Renal pelvis (tissue), 4 donors: Measurements from ENCODE around the gene CDC42BPB. TPM values are rescaled to one million over a fixed set of nuclear protein-coding genes. Genes with fewer than 3 reads are reported as not detected.

Experiments
- DNase-seq: peaks from one replicate; pipeline ENCODE4 v3.0.0-alpha.2; 2013
- polyA plus RNA-seq, 3 donors: library from polyadenylated mRNA; unstranded; fragments of 120-200 nt; gene quantifications; one replicate each; pipeline ENCODE4 v1.2.1, GENCODE V29; 2013; ENCODE audit not compliant: insufficient read length in 3 of 3

Gene CDC42BPB
- polyA plus RNA-seq, 3 donors, result 78.6 to 93.7 (median 90.9) TPM

DNA sequence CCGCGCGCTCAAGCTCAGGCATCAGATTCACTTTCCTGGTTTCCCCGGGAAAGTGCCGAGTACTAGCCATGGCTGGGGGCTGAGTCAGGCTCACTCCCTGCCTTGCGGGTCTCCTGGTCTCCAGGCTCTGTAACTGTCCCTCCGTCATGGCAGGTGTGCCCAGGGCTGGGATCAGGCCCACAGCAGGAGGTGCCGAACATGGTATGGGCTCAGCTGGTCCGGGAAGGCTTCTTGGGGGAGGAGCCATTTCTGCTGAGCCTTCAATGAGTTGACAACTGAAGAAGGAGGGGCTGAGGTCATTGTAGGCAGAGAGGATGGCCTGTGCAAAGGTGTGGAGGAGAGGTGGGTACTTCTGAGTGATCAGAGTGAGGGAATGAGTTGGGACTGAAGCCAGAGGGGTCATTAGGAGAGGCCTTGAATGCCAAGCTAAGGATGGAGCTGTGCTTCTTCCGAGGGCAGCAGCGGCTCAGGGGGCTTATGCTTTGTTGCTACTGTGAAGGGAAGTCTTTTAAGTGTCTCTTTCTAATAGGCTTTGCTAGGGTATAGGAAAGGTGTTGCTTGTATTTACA lies 37.9 kb upstream of the CDC42BPB start:
- DNase-seq, result no peak

DNA sequence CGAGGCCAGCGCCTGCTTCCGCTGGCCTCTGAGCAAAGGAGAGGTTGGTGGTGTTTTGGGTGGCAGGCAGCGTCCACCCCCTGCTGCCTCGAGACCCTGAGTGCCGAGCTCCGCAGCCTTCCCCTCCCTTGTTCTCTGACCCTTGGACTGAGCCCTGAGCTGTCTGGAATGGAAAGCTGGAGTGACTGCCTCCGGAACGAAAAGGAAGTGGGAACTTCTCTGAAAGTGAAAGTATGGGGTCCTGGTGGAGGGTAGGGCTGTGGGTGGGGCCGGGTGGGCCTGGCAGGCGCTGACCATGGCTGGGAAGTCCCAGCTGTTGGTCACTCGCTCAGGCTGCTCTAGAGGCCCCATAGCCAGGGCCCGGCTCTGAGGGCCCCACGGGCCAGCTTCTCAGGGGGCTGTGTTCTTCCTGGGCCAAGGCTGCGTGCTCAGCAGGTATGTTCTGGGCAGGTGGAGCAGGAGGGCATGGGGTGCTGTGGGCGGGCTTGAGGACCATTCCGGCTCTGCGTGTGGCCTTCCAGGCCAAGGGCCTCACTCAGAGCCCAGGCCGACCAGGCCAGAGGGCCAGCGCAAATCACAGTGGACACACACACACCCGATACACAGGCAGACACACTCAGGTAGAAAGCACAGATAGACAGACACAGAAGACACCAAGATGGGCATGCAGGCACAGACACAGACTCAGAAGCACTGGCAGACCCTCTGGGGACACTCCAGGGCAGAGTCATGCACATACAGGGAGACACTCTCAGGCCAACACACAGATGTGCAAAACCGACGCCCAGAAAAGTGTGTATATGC lies 37.3 kb upstream of the CDC42BPB start, which contains the start of gene EXOC3L4:
Gene EXOC3L4, plus strand, starts transcription at position 320 of the 804 bp plus-strand sequence. CDS start 5,495 bp downstream, outside the sequence.
- DNase-seq, result no peak

DNA sequence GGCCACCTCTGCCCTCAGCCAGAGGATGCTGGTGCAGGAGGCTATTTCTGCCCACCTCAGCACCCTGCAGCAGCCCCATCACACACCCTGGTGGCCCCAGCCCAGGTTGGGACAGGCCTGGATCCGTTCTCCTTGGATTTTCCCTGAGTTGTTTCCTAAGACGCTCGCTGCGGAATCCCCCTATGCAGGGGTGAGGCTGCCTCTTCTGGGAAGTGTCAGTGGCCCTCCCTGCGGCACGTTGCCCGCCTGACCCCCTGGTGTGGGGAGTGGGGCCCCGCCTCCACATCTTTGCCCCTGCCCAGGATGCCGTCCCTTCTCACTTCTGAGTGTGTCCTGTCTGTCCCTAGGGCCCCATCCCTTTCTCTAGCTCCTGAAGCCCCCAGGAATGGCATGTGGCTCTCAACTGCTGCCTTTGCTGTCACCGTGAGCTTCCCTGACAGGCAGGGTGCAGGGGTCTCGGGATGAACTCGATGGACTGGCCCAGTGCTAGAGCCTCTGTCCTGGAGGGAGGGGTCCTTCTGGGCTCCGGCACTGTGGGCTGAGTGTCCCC lies 36.6 kb upstream of the CDC42BPB start:
- DNase-seq, result no peak

DNA sequence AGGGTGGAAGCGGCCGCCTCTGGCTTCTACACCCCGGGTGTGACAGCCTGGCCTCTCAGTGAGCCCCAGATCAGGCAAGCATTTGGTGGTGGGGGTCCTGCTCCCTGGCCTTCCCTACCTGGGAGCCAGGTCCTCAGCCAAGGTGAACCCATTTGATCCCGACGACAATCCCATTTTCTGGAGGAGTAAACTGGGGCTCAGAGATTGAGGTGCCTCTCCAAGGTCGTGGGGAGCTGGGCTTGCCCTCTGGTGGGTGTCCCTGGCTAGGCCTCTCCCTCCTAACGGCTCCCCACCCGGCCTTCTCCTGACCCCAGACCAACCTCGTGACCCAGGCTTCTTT lies 34.5 kb upstream of the CDC42BPB start:
- no peak for DNase-seq

DNA sequence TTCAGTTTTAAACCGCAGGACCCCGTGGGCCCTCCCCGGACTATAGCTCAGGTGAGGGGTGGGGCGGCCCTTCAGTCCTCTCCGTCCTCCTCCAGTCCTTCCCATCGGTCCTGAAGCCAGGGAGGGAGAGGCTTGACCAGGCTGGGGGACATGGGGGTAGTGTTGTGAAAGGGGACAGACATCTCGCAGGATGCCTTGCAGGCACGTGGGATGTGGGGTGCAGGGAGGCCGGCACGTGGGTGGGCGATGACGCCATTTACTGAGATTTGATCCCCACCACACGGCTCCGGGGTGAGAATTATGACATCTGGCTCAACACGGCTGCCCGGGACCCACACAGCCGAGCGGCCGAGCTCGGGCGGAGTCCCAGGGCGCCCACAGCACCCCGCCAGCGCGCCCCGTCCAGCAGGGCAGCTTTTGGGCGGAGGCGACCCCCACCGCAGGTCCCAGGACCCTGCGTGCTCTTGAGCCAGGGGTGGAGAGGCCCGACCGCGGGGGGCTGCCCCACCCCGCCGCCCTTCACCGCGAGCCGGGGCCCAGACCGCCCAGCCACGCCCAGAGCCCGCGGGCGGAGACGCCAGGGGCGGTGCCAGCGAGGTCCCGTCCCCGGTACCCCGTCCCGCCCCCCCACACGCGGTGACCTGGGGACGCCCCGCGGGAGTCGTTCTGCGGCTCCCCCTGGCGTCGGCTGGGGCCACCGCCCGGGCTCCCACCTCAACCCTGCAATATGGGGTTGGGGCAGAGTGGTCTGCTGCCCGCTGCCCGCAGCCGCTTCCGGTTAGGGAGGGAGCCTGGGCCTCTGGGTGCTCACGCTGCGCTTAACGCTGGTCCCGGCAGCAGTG lies 33.9 kb upstream of the CDC42BPB start:
- DNase-seq, result no peak

DNA sequence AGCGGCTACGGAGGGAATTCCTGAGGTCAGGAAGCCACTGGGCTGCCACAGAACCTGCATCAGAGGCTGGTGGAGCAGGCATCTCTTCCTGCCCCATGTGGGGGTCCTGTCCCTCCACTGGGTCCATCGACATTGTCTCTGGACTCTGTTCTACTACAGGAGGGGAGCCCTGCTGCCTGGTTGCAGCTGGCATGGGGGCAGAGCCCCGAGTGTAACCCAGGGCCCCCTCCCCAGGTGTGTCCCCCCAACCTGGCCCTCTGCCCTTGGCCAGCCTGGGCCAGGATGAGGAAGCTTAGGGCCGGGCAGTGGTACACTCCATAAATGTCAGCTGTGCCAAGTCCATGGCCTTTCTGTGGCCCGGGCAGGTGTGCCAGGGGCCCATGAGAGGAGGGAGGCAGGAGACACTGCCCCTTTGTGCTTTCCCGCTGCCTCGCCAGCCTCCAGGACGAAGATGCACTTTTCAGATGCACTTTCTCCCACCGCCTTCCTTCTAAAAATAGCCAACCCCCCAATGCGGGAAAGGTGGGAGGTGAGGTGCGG lies 33.2 kb upstream of the CDC42BPB start:
- DNase-seq, result no peak

DNA sequence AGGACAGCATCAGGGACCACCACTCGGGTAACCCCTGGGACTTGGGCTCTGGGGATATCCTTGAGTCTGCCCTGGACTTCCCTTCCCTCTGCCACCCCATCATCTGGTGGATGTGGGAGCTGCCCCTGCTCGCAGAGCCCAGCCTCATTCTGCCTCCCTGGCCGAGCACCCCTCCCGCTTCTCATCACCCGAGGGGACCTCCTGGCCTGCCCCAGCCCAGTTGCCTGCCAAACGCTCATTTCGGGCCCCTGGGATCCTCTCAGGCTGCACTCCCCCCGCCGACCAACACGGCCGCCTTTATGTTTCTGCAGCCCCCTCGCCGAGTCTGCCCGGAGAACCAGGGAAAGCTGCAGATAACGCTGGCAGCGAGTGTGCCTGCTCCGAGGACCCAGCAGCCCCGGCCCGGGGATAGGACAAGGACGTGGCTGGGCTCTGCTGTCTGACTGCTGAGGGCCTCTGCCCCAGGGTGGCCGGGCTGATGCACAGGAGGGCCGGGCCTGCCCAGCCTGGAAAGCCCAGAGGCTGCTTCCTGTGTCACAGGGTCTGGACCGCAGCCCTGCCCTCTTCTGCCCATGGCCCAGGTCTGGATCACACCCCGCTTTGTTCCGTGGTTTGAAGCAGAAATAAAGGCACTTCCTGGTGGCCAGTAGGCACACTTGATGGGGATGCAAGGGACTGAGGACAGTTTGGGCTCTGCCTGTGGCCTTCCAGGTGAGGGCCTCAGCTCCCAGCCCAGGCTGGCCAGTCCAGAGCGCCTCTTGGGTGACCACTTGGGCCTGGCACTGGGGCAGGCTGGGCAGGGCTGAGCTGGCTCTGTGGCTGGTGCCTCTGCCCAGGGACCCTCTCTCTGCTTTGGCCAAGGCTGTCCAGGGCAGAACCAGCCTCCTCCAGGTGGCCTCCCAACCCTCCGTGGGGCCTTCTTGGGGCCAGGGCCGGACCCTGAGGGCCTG lies 32.3 kb upstream of the CDC42BPB start:
- DNase-seq, result no peak

DNA sequence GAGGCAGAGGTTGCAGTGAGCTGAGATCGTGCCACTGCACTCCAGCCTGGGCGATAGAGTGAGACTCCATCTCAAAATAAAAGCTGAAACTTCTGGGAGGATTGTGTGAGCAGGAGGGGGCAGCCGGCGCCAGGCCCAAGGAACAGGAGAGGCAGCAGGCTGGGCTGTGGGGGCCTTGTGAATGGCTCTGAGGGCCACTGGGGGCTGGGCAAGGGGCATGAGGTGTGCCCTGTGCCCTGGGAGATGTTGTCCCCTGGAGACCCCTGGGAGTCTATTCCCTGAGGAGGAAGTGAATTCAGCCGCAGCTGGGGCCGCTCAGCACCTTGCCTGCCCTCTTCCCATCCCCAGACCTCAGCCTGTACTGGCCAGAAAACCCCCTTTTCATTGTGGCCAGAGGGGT lies 31.6 kb upstream of the CDC42BPB start:
- DNase-seq, result no peak

DNA sequence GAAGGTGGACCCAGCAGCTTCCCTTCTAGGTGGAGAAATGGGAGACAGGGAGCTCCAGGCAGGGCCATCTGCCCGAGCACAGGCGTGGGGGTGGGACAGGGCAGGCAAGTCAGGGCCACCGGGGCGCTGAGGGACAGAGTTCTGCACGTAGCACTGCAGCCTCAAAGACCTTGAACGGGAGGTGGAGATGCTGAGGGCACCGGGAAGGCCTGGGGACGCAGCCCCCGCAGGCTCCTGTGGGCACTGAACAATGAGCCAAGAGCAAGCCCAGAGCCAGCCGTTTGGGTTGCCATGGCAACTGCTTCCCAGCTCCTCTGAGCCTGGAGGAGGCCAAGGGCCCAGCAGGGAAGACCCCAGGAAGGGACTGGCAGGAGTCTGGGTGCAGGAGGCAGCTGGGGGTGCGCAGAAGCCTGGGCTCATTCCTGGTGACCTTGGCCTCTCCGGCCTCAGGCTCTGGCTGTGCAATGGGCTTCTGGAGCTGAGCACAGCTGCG lies 30.0 kb upstream of the CDC42BPB start:
- DNase-seq, result no peak

DNA sequence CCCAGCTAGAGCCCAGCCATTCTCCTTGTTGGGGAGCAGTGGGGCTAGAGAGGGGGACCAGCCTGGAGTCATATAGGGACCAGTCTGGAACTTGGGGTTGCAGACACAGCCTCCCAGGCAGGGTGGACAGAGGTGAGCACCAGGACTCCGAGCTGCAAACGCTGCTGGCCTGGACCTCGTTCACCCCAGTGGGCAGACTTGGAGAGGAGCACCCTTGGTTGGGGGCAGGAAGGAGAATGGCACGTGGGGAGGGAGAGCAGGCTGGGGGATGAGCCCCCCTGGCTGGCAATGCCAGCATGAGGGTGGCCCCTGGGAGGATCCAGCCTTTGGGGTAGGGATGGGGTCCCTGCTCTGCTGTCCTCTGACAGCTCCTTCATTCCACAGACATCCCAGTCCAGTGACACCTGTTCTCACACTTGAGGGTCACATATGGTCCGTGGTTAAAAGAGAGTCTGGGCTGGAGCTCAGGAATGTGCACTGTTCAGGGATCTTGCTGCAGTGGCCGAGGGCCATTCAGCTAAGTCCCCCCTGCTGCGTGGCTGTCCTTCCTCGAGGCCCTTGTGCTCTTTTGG lies 29.5 kb upstream of the CDC42BPB start:
- no peak for DNase-seq

DNA sequence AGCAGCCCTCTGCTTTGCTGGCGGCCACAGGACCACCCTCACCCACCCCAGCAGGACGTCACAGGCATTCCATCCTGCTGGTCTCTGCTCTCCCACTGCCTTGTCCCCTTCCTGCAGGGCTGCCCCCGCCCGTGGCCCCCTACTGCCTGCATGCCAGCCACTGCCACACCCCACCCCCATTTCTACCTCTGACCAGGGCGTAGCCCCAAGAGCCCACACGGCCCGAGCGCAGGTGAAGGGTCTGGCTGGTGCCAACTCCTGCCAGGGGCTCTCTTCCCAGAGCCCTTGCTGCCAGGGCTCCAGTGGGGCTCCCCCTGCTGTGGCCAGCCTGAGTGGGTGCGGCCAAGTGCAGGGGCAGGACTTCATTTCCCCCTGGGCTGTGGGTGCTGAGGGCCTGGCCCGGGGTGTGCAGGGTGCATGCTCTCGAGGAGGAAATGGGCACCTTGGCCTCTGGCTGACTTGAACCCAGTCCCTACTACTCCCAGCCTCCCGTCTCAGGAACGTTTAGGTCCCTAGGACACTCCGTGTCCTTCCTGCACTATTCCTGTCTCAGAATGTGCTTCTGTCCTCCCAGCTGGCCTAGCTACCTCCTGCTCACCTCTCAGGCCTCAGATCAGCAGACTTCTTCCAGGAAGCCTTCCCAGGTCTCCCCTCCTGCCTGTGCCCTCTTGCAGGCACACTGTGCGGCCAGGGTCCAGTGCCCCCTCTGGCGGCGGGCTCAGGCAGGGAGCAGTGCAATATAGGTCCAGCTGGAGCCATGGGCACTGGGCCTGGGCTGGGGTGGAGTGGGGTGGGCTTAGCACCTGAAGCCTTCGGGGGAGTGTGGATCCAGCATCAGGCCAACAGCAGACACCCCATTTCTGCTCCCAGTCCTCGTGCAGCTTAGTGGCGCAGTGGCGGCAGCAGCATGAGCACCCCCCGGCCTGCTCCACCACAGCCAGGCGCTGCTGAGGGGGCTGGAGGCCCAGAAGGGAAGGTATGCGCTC lies 28.1 kb upstream of the CDC42BPB start:
- DNase-seq, result no peak

DNA sequence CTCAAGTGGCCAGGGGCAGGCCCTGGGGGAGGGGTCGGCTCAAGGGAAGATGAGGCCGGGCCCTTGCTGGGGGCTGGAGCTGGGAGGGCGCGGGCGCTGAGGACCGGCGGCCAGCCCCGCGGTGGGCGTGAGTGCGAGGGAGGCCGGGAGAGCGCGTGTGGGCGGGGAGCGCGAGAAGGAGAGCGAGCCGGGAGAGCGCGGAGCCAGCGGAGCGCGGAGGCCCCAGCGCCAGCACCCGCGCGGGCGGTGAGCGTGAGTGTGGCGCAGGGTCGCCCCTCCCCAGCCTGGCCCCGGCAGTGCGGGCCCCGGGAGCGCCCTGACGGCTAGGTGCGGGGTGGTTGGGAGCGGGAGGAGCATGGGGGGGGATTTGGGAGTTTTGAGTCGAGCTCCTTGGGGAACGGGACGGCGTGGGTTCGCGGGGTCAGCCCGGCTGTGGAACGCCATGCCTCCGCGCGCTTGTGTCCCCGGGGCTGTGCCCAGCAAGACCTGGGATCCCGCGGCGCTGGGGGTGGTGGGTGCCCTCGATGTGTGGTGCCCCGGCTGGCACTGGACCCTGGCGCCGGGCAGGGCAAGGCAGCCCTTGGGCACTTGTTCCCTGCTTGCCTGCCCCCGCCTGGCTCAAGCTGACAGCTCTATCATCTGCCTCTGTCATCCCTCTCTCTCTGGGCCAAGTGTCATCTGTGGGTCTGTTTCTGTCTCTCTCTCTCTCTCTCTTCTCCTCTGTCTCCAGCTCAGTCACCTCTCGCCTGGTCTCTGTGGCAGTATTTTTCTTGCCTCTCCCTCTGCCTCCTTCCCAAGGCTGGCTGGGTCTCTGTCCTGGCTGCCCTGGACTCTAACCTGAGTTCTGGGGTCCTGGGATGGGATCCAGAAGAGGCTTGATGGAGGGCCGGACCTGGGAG lies 26.9 kb upstream of the CDC42BPB start, which contains the start of gene LBHD2:
Gene LBHD2, plus strand, starts transcription at position 190 of the 899 bp plus-strand sequence. CDS start 1,803 bp downstream, outside the sequence.
- no peak for DNase-seq

DNA sequence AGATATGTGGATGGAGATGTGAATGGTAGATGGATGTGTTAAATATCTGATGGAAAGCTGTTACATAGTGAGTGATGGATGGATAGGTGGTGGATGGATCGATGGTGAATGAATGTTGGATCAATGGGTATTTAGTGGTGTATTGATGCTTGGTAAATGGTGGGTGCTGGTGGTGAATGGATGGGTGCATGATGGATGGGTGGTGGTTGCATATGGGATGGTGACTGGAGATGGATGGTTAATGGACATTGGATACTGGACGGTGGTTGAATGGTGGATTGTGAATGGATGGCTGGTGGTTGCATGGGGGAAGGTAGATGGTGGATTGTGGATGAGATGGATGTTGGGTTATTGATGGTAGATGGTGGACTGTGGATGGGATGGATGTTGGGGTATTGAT lies 24.6 kb upstream of the CDC42BPB start:
- DNase-seq, result no peak

DNA sequence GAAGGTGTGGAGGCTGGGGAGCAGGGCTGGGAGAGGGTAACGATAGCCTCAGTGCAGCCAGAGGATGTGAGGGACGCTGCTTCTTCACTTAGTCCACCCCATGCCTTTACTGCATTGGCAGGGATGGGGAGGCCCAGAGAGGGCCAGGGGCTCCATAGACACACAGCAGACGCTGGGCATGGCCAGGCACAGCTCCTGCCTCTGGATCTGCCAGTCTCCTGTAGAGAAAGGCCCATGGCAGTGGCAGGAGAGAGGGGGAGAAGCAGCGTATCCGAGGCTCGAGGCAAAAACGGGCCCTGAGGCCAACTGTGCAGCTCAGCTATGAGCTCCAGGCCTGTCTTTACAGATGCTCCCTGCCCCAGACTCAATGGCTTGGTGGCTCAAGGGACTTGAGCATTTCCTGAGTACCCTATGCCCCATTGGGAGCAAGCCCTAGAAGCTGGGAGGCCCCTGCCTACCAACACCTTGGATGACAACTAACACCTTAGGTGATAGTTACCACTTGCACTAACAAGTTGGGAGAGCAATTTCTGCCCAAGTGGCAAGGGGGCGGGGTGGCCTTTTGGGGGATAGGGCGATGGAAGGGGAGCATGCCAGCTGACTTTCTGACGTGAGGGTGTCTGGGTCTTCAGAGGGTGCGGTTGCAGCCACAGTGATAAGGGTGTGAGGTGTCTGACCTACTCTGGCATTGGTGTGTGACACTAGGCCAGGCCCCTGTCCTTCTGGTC lies 21.7 kb upstream of the CDC42BPB start:
- no peak for DNase-seq

DNA sequence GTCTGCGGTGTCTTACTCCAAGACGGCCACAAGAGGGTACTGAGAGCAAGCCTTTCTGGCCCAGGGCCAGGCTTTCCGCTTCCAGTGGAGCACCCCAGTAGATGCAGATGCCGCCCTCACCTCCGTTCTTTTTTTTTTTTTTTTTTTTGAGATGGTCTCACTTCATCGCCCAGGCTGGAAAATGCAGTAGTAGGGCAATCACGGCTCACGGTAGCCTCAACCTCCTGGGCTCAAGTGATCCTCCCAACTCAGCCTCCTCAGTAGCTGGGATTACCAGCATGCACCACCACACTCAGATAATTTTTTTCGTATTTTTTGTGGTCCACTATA lies 21.0 kb upstream of the CDC42BPB start:
- DNase-seq, result peak; percentile 83

DNA sequence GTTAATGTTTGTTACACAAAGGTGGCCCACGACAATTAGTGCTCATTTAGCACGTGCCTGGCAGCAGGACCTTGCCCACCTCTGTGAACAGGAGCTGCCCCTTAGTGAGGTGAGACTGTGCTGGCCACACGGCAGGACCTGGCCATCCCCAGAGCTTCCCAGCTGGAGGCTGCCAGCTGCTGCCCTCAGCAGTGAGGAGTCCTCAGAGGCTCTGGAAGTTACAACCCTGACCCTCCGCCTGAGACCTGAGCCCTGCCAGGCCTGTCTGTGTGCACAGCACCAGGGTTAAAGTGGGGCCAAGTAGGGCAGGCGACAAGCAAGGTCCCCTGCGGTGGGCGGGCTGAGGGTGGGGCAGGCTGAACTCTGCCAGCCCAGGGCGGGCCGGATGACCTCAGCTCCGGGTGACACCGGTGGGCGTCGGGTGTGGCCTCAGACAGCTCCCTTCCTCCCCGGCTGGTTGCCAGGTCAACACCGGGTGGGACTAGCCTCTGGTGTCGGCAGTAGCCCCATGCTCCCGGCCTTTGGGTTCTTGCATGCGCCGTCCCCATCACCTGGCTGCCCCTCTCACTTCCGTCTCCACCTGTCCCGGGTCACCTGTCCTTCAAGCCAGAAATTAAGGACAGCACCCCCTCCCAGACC lies 17.5 kb upstream of the CDC42BPB start:
- DNase-seq, result no peak
